ENCODE results near the gene LHCGR. TPM values are rescaled to one million over a fixed set of nuclear protein-coding genes. Genes with fewer than 3 reads are reported as not detected.
"Not testable (repeated sequence)": the region's sequence is repeated elsewhere in the genome, so short reads cannot be mapped to it uniquely, and the experiment has no call there.

The LHCGR gene
- total RNA-seq, 1 experiment from 2014 or later = not detected

GRCh38 chr2:48709096-48710034, 46.2 kb downstream of the LHCGR start:
- in situ Hi-C loops (cut with HindIII; ENCODE audit: low pct_unique_long_range_greater_than_20kb, low sequenced_read_pairs) (no loop called here), intact Hi-C loops (cut with micrococcal nuclease; ENCODE audit: unreplicated experiment) (no loop called here)
- POLR2A ChIA-PET = no interaction called here
- Histone ChIP-seq H3K4me1 (ENCODE audit: control insufficient read depth, insufficient read depth, low read length) (no peaks in the 10 kb centered on the region), H3K27ac (ENCODE audit: low read length) (no peak overlapping the region), H3K9me3 (ENCODE audit: control insufficient read depth, insufficient read depth, low read depth, low read length) (no peaks in the 10 kb centered on the region), H3K27me3 (ENCODE audit: control insufficient read depth, insufficient read depth, low read length) (peaks cover 3% of the 10 kb centered on the region; the same call in 1 of the 2 replicates), H3K36me3 (ENCODE audit: control insufficient read depth, insufficient read depth, low read length) (no peaks in the 10 kb centered on the region), H3K4me3 (ENCODE audit: low read depth in 2 of 2, low read length in 2 of 2) (no peak overlapping the region)
- CTCF ChIA-PET = no interaction called here
- BruUV-seq (replicated peaks) = no TSS peak
- TF ChIP-seq SIN3A (IDR thresholded peaks at IDR 0.05; ENCODE audit: borderline replicate concordance, insufficient read depth, low read depth, low read length) (no peak), TCF7L2 (IDR thresholded peaks at IDR 0.05; ENCODE audit: low read depth, low read length) (no peak), POLR2AphosphoS5 (IDR thresholded peaks at IDR 0.05; ENCODE audit: low read depth, low read length) (no peak), CTCF (IDR thresholded peaks at IDR 0.05) (no peak), REST (IDR thresholded peaks at IDR 0.05; ENCODE audit: insufficient read depth in 1 of 2, low read depth in 2 of 2, low read length in 1 of 2) (no peak)
- ATAC-seq (no peak), DNase-seq (ENCODE audit: low read depth, low spot score) (no peak)

GRCh38 chr2:48707466-48707865, 48.1 kb downstream of the LHCGR start:
- Histone ChIP-seq H3K27me3 (ENCODE audit: control insufficient read depth, insufficient read depth, low read length) (peaks cover 3% of the 10 kb centered on the region; the same call in 1 of the 2 replicates), H3K9me3 (ENCODE audit: control insufficient read depth, insufficient read depth, low read depth, low read length) (no peaks in the 10 kb centered on the region), H3K36me3 (ENCODE audit: control insufficient read depth, insufficient read depth, low read length) (no peaks in the 10 kb centered on the region), H3K27ac (ENCODE audit: low read length) (no peak overlapping the region), H3K4me1 (ENCODE audit: control insufficient read depth, insufficient read depth, low read length) (no peaks in the 10 kb centered on the region), H3K4me3 (ENCODE audit: low read depth in 2 of 2, low read length in 2 of 2) (no peak overlapping the region)
- ChIA-PET POLR2A (no interaction called here), CTCF (no interaction called here)
- ATAC-seq (no peak), DNase-seq (ENCODE audit: low read depth, low spot score) (no peak)
- in situ Hi-C loops (cut with HindIII; ENCODE audit: low pct_unique_long_range_greater_than_20kb, low sequenced_read_pairs) (no loop called here), intact Hi-C loops (cut with micrococcal nuclease; ENCODE audit: unreplicated experiment) (no loop called here)
- TF ChIP-seq CTCF (IDR thresholded peaks at IDR 0.05) = no peak
- no peak for TF ChIP-seq TCF7L2 (IDR thresholded peaks at IDR 0.05; ENCODE audit: low read depth, low read length)
- no peak for TF ChIP-seq POLR2AphosphoS5 (IDR thresholded peaks at IDR 0.05; ENCODE audit: low read depth, low read length)
- TF ChIP-seq SIN3A (IDR thresholded peaks at IDR 0.05; ENCODE audit: borderline replicate concordance, insufficient read depth, low read depth, low read length) = no peak
- TF ChIP-seq REST (IDR thresholded peaks at IDR 0.05; ENCODE audit: insufficient read depth in 1 of 2, low read depth in 2 of 2, low read length in 1 of 2) = no peak
- no TSS peak for BruUV-seq (replicated peaks)

GRCh38 chr2:48703621-48704020, 51.9 kb downstream of the LHCGR start:
- H3K4me1 ChIP-seq (ENCODE audit: control insufficient read depth, insufficient read depth, low read length); H3K36me3 ChIP-seq (ENCODE audit: control insufficient read depth, insufficient read depth, low read length); H3K9me3 ChIP-seq (ENCODE audit: control insufficient read depth, insufficient read depth, low read depth, low read length); BruUV-seq (replicated peaks); ATAC-seq; DNase-seq (ENCODE audit: low read depth, low spot score); H3K27me3 ChIP-seq (ENCODE audit: control insufficient read depth, insufficient read depth, low read length); in situ Hi-C loops (cut with HindIII; ENCODE audit: low pct_unique_long_range_greater_than_20kb, low sequenced_read_pairs); H3K27ac ChIP-seq (ENCODE audit: low read length); POLR2A ChIA-PET; H3K4me3 ChIP-seq (ENCODE audit: low read depth in 2 of 2, low read length in 2 of 2); CTCF ChIA-PET; intact Hi-C loops (cut with micrococcal nuclease; ENCODE audit: unreplicated experiment): not testable (repeated sequence)
